ENCODE measurements around the gene ODC1. TPM values are rescaled to one million over a fixed set of nuclear protein-coding genes. Genes with fewer than 3 reads are reported as not detected.

ODC1 gene
- total RNA-seq, 2 donors from 2014 or later = 31.9 to 59.7 TPM

DNA sequence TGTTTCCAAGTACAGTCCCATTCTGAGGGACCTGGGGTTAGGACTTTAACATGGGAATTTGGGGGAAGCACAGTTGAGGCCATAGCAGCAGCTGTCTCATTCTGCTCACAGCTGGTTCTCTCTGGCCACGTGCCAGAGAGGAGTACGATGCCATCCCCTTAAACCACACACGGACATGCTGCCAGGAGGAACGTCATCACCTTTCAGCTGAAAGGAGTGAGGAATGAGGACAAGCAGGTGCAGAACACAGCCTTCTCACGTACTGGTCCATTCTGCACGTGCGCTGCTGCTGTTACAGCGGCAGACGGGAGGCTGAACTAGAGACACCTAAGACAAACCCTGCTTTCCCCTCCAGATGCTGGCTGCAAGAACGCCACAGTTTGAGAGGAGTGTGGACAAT, 33.5 kb downstream of the ODC1 start:
- 44 to 48% methylated on average over 9 to 10 of the region's 10 CpGs for WGBS, 2 donors
- intact Hi-C loops (cut with DNase I) = no loop called here
- H3K4me1 ChIP-seq = peaks cover 63% of the 10 kb centered on the region
- no peak overlapping the region for H3K4me3 ChIP-seq
- peak in 1 of 4 donors; percentile 53 for DNase-seq
- TF ChIP-seq, protein P1, sequence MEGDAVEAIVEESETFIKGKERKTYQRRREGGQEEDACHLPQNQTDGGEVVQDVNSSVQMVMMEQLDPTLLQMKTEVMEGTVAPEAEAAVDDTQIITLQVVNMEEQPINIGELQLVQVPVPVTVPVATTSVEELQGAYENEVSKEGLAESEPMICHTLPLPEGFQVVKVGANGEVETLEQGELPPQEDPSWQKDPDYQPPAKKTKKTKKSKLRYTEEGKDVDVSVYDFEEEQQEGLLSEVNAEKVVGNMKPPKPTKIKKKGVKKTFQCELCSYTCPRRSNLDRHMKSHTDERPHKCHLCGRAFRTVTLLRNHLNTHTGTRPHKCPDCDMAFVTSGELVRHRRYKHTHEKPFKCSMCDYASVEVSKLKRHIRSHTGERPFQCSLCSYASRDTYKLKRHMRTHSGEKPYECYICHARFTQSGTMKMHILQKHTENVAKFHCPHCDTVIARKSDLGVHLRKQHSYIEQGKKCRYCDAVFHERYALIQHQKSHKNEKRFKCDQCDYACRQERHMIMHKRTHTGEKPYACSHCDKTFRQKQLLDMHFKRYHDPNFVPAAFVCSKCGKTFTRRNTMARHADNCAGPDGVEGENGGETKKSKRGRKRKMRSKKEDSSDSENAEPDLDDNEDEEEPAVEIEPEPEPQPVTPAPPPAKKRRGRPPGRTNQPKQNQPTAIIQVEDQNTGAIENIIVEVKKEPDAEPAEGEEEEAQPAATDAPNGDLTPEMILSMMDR (IDR thresholded peaks at IDR 0.05) = no peak
- no peak for TF ChIP-seq POLR2A (IDR thresholded peaks at IDR 0.05)
- H3K36me3 ChIP-seq (replicated peaks in 1 of 2; ENCODE audit: insufficient read depth in 1 of 2, low read depth in 2 of 2) = no peaks in the 10 kb centered on the region
- no peaks in the 10 kb centered on the region for H3K9me3 ChIP-seq
- peak; percentile 1 for ATAC-seq
- peak overlapping the region; percentile 40 to 83 (median 72) for H3K27ac ChIP-seq
- H3K27me3 ChIP-seq = no peaks in the 10 kb centered on the region

DNA sequence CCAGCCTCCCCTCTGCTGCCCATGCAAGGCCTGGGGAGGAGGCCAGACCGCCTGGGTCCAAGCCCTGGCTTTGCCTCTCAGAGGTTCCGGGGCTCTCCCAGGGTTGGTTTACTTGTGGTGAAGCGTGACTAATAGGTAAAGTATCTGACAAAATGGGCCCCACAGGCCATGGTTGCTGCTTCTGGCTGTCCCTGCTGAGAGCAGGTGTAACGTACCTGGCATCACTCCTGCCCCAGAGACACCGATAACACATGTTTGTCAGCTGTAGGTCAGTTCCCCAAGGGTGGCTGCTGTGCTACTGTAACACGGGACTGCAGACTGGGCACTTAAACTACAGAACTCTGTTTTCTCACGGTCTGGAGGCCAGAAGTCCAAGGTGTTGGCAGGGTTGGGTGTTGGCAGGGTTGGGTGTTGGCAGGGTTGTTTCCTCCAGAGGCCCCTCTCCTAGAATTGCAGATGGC, 34.1 kb downstream of the ODC1 start:
- ATAC-seq (peak; percentile 79), DNase-seq (peak; percentile 80 to 94 (median 91))
- Histone ChIP-seq H3K4me1 (peaks cover 68% of the 10 kb centered on the region), H3K36me3 (replicated peaks in 1 of 2; ENCODE audit: insufficient read depth in 1 of 2, low read depth in 2 of 2) (no peaks in the 10 kb centered on the region), H3K9me3 (no peaks in the 10 kb centered on the region), H3K27ac (peak overlapping the region; percentile 40 to 83 (median 72)), H3K4me3 (no peak overlapping the region), H3K27me3 (no peaks in the 10 kb centered on the region)
- 13 to 17% methylated on average over 4 to 7 of the region's 7 CpGs for WGBS, 2 donors
- intact Hi-C loops (cut with DNase I) = no loop called here
- TF ChIP-seq, protein P1 (IDR thresholded peaks at IDR 0.05) = no peak
- peak in 1 of 3 donors; percentile 8 for TF ChIP-seq POLR2A (IDR thresholded peaks at IDR 0.05)

DNA sequence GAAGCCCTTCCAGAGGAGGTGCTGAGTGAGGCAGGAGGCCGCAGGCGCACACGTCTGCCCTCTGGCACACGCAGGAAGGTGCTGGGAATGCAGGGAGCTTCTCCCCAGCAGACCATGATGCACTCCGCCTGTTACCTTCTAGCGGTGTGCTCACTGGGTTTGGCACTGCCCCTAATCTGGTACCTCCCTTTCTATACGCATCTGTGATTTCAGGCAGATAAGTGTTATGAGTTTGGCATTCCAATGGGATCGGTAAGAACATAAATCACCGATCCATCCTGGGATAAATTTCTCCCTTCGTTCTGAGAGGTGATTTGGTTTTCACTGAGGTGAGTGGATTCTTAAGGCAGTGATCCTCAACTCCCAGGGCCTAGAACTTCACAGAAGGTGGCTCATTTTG, 34.6 kb downstream of the ODC1 start:
- Histone ChIP-seq H3K4me1 (peaks cover 73% of the 10 kb centered on the region), H3K9me3 (no peaks in the 10 kb centered on the region), H3K27ac (peak overlapping the region; percentile 40 to 83 (median 72)), H3K4me3 (no peak overlapping the region), H3K36me3 (replicated peaks in 1 of 2; ENCODE audit: insufficient read depth in 1 of 2, low read depth in 2 of 2) (no peaks in the 10 kb centered on the region), H3K27me3 (no peaks in the 10 kb centered on the region)
- TF ChIP-seq, protein P1 (IDR thresholded peaks at IDR 0.05) = no peak
- TF ChIP-seq POLR2A (IDR thresholded peaks at IDR 0.05) = no peak
- ATAC-seq (no peak), DNase-seq (no peak)
- WGBS, 2 donors = 74 to 80% methylated on average over 8 to 10 of the region's 10 CpGs
- intact Hi-C loops (cut with DNase I) = no loop called here

DNA sequence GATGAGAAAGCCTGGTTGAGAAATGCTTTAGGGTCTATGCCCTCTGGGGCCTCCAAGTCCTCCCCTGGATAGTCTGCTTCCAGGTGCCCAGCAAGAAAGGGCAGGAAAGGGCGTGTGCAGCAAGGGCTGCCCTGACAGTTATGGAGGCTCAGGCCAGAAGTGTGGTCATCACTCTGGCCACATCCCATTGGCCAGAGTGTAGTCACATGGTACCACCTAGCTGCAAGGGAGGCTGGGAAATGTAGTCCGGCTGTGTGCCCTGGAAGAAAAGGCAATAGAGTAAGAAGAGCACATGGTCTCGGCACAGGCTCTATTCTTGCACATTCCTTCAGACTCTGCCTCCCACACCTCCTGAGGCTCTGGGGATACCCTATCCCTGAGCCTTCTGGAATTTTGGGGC, 35.7 kb downstream of the ODC1 start:
- Histone ChIP-seq H3K4me1 (peaks cover 79% of the 10 kb centered on the region), H3K9me3 (no peaks in the 10 kb centered on the region), H3K27ac (peak overlapping the region in 1 of 4 donors; percentile 40), H3K27me3 (no peaks in the 10 kb centered on the region), H3K4me3 (no peak overlapping the region), H3K36me3 (replicated peaks in 1 of 2; ENCODE audit: insufficient read depth in 1 of 2, low read depth in 2 of 2) (no peaks in the 10 kb centered on the region)
- TF ChIP-seq POLR2A (IDR thresholded peaks at IDR 0.05) = no peak
- TF ChIP-seq, protein P1 (IDR thresholded peaks at IDR 0.05) = no peak
- peak in 1 of 4 donors; percentile 51 for DNase-seq
- 94 to 95% methylated on average over 3 of the region's 3 CpGs for WGBS, 2 donors
- ATAC-seq = no peak
- intact Hi-C loops (cut with DNase I) = no loop called here

DNA sequence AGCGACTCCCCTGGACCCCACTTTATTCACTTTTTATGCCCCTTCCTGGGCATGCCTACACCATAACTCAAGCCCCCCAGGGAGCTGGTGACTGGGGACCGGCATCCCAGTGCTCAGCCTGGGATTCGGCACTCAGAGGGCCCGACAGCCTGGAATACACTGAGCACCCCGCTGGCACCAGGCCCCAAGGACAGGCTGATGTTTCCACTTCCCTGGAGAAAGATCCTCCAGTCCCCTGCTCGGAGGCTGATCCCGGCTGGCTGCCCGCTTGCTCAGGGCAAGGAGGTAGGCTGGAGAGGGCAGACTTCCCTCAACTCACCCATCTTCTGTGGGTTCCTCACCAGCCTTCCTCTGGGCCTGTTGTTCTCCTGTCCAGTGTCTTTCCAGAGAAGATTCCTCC, 36.6 kb downstream of the ODC1 start:
- ATAC-seq = no peak
- H3K27ac ChIP-seq = no peak overlapping the region
- TF ChIP-seq, protein P1 (IDR thresholded peaks at IDR 0.05) = no peak
- no peak for TF ChIP-seq POLR2A (IDR thresholded peaks at IDR 0.05)

More for the DNA sequence above, 36.6 kb downstream of the ODC1 start:
- intact Hi-C loops (cut with DNase I) = no loop called here
- Histone ChIP-seq H3K27me3 (no peaks in the 10 kb centered on the region), H3K4me1 (peaks cover 80% of the 10 kb centered on the region), H3K4me3 (no peak overlapping the region), H3K9me3 (no peaks in the 10 kb centered on the region), H3K36me3 (replicated peaks in 1 of 2; ENCODE audit: insufficient read depth in 1 of 2, low read depth in 2 of 2) (no peaks in the 10 kb centered on the region)
- DNase-seq = no peak
- WGBS, 2 donors = 59 to 61% methylated on average over 5 to 8 of the region's 8 CpGs
